GM12892 (cell line): ENCODE data around the gene MAP1LC3B2.

Experiments
- POLR2A ChIP-seq: IDR thresholded peaks from 2 replicates; pipeline ENCODE4 v1.6.1; 2011; ENCODE audit warnings: low read depth, low read length, control low read depth
- TAF1 ChIP-seq: IDR thresholded peaks from 2 replicates; pipeline ENCODE4 v1.6.1; 2011; ENCODE audit warnings: low read depth, mild to moderate bottlenecking, control low read depth, low read length, borderline replicate concordance

DNA sequence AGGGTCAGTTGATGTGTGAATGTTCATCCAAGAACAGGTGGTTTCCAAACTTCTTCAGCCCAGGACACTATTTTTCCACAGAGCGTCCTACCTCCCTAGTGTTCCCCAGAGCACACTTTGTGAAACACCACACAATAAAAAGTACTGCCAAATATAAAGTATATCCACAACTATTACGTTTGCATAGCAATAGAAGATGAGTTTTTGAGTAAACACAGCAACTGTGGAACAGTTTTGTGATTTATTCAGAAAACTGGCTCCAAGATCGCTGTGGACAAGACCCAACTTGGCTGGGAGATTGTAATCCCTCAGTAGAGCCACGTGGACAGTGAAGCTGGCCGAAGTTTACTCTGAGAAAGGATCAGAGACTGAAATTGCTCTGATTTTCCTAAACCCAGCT lies 14.5 kb upstream of the MAP1LC3B2 start:
- TF ChIP-seq POLR2A (no peak), TAF1 (no peak)
